ENCODE results near the gene KIAA0753.

DNA sequence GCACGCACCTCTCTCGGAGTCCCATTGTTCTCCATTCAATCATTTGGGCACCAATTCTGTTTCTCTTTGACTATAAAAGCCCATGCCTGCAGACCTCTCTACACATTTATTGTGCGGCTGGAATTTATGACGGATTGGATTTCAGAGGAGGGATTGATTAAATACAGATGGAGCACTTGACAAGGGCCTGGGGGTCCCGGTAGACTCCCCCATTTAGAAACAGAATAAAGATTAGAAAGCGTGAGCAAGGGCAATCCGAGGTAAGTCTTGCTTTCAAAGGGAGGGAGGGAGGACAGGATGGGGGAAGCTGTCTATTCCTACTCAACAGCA, 69.1 kb downstream of the KIAA0753 start:
- TF ChIP-seq, protein P1, sequence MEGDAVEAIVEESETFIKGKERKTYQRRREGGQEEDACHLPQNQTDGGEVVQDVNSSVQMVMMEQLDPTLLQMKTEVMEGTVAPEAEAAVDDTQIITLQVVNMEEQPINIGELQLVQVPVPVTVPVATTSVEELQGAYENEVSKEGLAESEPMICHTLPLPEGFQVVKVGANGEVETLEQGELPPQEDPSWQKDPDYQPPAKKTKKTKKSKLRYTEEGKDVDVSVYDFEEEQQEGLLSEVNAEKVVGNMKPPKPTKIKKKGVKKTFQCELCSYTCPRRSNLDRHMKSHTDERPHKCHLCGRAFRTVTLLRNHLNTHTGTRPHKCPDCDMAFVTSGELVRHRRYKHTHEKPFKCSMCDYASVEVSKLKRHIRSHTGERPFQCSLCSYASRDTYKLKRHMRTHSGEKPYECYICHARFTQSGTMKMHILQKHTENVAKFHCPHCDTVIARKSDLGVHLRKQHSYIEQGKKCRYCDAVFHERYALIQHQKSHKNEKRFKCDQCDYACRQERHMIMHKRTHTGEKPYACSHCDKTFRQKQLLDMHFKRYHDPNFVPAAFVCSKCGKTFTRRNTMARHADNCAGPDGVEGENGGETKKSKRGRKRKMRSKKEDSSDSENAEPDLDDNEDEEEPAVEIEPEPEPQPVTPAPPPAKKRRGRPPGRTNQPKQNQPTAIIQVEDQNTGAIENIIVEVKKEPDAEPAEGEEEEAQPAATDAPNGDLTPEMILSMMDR (IDR thresholded peaks at IDR 0.05), result no peak
- no peak for TF ChIP-seq POLR2A (IDR thresholded peaks at IDR 0.05)
